Heart right ventricle (tissue), 16 donors: ENCODE data around the gene GLRA1. TPM values are rescaled to one million over a fixed set of nuclear protein-coding genes. Genes with fewer than 3 reads are reported as not detected.
A peak's percentile ranks its signal among the peaks of the same experiment; 100 is the strongest.
"Not testable (repeated sequence)": the region's sequence is repeated elsewhere in the genome, so short reads cannot be mapped to it uniquely, and the experiment has no call there.

Experiments
- ATAC-seq, 8 donors: fragments of 200-7000 bp; cut with Tn5 transposase; one replicate each; pipeline ENCODE4 v1.9.1; 2020; ENCODE audit warnings: mild to moderate bottlenecking in 8 of 8, moderate library complexity in 8 of 8, moderate number of reproducible peaks in 1 of 8
- DNase-seq, 2 donors: peaks; one replicate each; pipeline ENCODE4 v3.0.0-alpha.2; 2020
- H3K27ac ChIP-seq, 10 donors: fragments of 200-600 bp; sonication (generic) in 2 of 10; one replicate each; pipeline versions ENCODE4 v1.5.0 to v1.8.0; 2020 to 2022; ENCODE audit warnings: mild to moderate bottlenecking in 3 of 10
- H3K27me3 ChIP-seq, 7 donors: fragments of 200-600 bp; one replicate each; pipeline ENCODE4 v1.8.0; 2021 to 2022; ENCODE audit warnings: mild to moderate bottlenecking in 2 of 7
- H3K36me3 ChIP-seq, 9 donors: fragments of 200-600 bp; sonication (generic) in 1 of 9; one replicate each; pipeline versions ENCODE4 v1.5.0 to v1.8.0; 2020 to 2022; ENCODE audit warnings: mild to moderate bottlenecking in 2 of 9
- H3K4me1 ChIP-seq, 9 donors: fragments of 200-600 bp; sonication (generic) in 1 of 9; one replicate each; pipeline versions ENCODE4 v1.5.0 to v1.8.0; 2020 to 2022; ENCODE audit warnings: mild to moderate bottlenecking in 4 of 9
- H3K4me3 ChIP-seq, 10 donors: fragments of 200-600 bp; sonication (generic) in 2 of 10; one replicate each; pipeline versions ENCODE4 v1.5.0 to v1.8.0; 2020 to 2022; ENCODE audit warnings: mild to moderate bottlenecking in 7 of 10, moderate library complexity in 2 of 10
- H3K9me3 ChIP-seq, 11 donors: fragments of 200-600 bp in 10 of 11; sonication (generic) in 2 of 11; one replicate each; pipeline versions ENCODE4 v1.5.0 to v1.8.0; 2013 to 2022; ENCODE audit warnings: mild to moderate bottlenecking in 2 of 11, control low read depth in 1 of 11, moderate library complexity in 1 of 11
- CTCF ChIP-seq, 9 donors: fragments of 200-600 bp; sonication (generic) in 2 of 9; IDR thresholded peaks; one replicate each; pipeline versions ENCODE4 v1.5.0 to v1.8.0; 2021 to 2022; ENCODE audit warnings: antibody characterized with exemption in 9 of 9, mild to moderate bottlenecking in 5 of 9, moderate library complexity in 1 of 9
- WGBS, 2 donors: extraction: QIAGEN DNeasy Blood & Tissue Kit; methylation state at CpG; one replicate each; pipeline ENCODE4 v1.1.7; 2013; ENCODE audit warnings: inconsistent platforms in 1 of 2; 5-methylcytosine and 5-hydroxymethylcytosine counted together
- intact Hi-C, 10 donors: fragments of 100-400 bp; cut with DNase I; formaldehyde crosslinking; loops; one replicate each; pipeline versions ENCODE4 v1.11.1 to v1.14.2; 2022
- polyA plus RNA-seq, 2 donors: library from polyadenylated mRNA; stranded (reverse); fragments of 200-250 nt; gene quantifications; one replicate each; pipeline ENCODE4 v1.2.3, GENCODE V29; 2013
- total RNA-seq, 10 donors: library from RNA; stranded (reverse); fragmentation: NEBNext Ultra II Directional in 3 of 10; extraction: Animal tissue kit (Norgen Biotek cat#: 25700) in 3 of 10; gene quantifications; one replicate each; pipeline versions ENCODE4 v1.2.1 to v1.2.4, GENCODE V29; 2021 to 2023
- donor health status: Arrhythmogenic right ventricular cardiomyopathy.
- donor health status: ischemic (EF 13 %, LVEDD 7.1; RV severe dilation, severe dysfunction).
- donor health status: healthy with polysubstance abuse.
- donor health status: DM: no; HTN: yes; CAD: no.
- donor health status: DM: no; HTN: no; CAD: no.
- donor health status: ischemic (EF 25% LVEDD 6.9; RV normal size, moderate dysfunction).
- donor health status: ischemic (EF 25% LVEDD 5.7; RV mildly dilated, moderate dysfunction).
- donor health status: healthy.
- donor health status: DM: yes; HTN: yes; CAD: no.
- donor health status: Ischemic cardiomyopathy.
- donor health status: ischemic (EF 35%, LVEDD 5.7; RV mildly dilated, moderate dysfunction).
- donor health status: nonischemic (EF 11% LVEDD 7.7; RV severe dilation, severe dysfunction).
- donor health status: DM: yes; HTN: yes; CAD: no.
- donor health status: PGD.
- donor health status: ischemic (EF 29% LVEDD 5.4; RV normal size, mild dysfunction).
- donor health status: nonischemic (EF 23%, LVEDD 6.1; RV moderate dilation, normal function).

GLRA1 gene
- total and polyA plus RNA-seq, 12 donors: not detected

- no peaks in the 10 kb centered on the region for H3K4me1 ChIP-seq
- H3K36me3 ChIP-seq: no peaks in the 10 kb centered on the region
- H3K27me3 ChIP-seq: no peaks in the 10 kb centered on the region
- no peak for TF ChIP-seq CTCF (IDR thresholded peaks at IDR 0.05)
- ATAC-seq (peak in 2 of 8 donors; percentile 57 to 83), DNase-seq (no peak)
- intact Hi-C loops: no loop called here
- H3K9me3 ChIP-seq: no peaks in the 10 kb centered on the region
- H3K4me3 ChIP-seq: no peak overlapping the region
- H3K27ac ChIP-seq: no peak overlapping the region
- 70 to 80% methylated on average over 7 of the region's 7 CpGs for WGBS, 2 donors
Measured at GRCh38 chr5:151864061-151864748, 60.4 kb downstream of the GLRA1 start.

GRCh38 chr5:151863566-151863965 lies 61.1 kb downstream of the GLRA1 start:
- Histone ChIP-seq H3K27ac (no peak overlapping the region), H3K36me3 (no peaks in the 10 kb centered on the region), H3K4me1 (no peaks in the 10 kb centered on the region), H3K9me3 (no peaks in the 10 kb centered on the region), H3K27me3 (no peaks in the 10 kb centered on the region), H3K4me3 (no peak overlapping the region)
- WGBS, 2 donors: 68 to 90% methylated on average over 1 of the region's 1 CpG
- DNase-seq: no peak
- intact Hi-C loops: no loop called here
- ATAC-seq: no peak
- TF ChIP-seq CTCF (IDR thresholded peaks at IDR 0.05): no peak

DNA sequence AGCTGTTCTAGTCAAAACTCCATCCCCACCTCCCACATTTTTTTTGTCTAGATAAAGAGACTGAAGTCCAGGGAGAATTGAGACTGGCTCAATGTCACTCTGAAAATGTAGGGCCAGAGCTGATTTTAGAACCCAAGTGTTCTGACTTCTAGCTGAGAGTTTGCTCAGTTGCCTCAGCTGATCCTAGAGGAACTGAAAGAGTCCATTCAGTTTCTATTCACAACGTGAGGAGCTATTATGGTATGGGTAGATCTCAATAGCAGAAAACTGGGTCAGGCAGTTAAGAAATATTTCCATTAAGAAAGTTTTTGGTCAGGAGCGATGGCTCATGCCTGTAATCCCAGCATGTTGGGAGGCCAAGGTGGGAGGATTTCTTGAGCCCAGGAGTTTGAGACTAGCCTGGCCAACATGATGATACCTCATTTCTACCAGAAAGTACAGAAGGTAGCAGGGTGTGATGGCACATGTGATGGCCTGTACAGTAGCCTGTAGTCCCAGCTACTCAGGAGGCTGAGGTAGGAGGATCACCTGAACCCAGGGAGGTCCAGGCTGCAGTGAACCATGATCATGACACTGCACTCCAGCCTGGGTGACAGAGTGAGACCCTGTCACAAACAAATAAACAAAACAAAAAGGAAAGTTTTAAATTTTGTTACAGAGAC lies 61.7 kb downstream of the GLRA1 start:
- H3K4me3 ChIP-seq: no peak overlapping the region
- intact Hi-C loops: no loop called here
- no peak for TF ChIP-seq CTCF (IDR thresholded peaks at IDR 0.05)
- no peaks in the 10 kb centered on the region for H3K36me3 ChIP-seq
- no peaks in the 10 kb centered on the region for H3K9me3 ChIP-seq
- no peak for ATAC-seq
- H3K27ac ChIP-seq: no peak overlapping the region
- H3K27me3 ChIP-seq: no peaks in the 10 kb centered on the region
- DNase-seq: no peak
- 79% methylated on average over 2 of the region's 2 CpGs for WGBS, 2 donors
- no peaks in the 10 kb centered on the region for H3K4me1 ChIP-seq

DNA sequence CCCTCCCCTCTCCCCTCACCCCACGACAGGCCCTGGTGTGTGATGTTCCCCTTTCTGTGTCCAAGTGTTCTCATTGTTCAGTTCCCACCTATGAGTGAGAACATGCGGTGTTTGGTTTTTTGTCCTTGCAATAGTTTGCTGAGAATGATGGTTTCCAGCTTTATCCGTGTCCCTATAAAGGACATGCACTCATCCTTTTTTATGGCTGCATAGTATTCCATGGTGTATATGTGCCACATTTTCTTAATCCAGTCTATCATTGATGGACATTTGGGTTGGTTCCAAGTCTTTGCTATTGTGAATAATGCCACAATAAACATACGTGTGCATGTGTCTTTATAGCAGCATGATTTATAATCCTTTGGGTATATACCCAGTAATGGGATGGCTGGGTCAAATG lies 63.8 kb downstream of the GLRA1 start:
- H3K4me1 ChIP-seq, ATAC-seq, H3K4me3 ChIP-seq, H3K27me3 ChIP-seq, H3K36me3 ChIP-seq, H3K9me3 ChIP-seq, intact Hi-C loops, H3K27ac ChIP-seq, DNase-seq: not testable (repeated sequence)
- 89 to 94% methylated on average over 3 of the region's 4 CpGs for WGBS, 2 donors

DNA sequence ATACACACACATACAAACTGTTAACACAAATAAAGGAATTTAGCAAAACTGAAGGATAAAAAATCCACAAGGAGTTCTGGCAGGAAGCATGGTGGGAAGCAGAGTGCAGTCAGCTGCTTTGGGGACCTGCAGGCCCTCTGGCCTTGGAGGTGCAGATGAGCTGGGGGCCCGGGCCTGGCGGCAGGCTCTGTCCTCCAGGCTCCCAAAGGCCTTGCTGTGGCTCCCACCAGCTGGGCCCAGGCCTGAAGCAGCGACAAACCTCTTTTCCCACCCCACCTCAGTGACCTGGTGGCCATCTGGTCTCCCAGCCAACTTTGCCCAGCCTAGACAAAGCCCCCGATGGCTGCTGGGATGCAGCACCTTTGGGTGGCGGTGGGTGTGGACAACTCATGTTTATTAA lies 67.8 kb downstream of the GLRA1 start:
- intact Hi-C loops: no loop called here
- Histone ChIP-seq H3K4me1 (no peaks in the 10 kb centered on the region), H3K4me3 (no peak overlapping the region), H3K9me3 (no peaks in the 10 kb centered on the region), H3K27me3 (no peaks in the 10 kb centered on the region), H3K27ac (no peak overlapping the region), H3K36me3 (no peaks in the 10 kb centered on the region)
- TF ChIP-seq CTCF (IDR thresholded peaks at IDR 0.05): no peak
- WGBS, 2 donors: 84 to 92% methylated on average over 5 of the region's 5 CpGs
- no peak for ATAC-seq
- no peak for DNase-seq
